ENCODE measurements around the gene VIL1.

- no peak for TF ChIP-seq EP300 (IDR thresholded peaks at IDR 0.05)
- TF ChIP-seq, protein P1, sequence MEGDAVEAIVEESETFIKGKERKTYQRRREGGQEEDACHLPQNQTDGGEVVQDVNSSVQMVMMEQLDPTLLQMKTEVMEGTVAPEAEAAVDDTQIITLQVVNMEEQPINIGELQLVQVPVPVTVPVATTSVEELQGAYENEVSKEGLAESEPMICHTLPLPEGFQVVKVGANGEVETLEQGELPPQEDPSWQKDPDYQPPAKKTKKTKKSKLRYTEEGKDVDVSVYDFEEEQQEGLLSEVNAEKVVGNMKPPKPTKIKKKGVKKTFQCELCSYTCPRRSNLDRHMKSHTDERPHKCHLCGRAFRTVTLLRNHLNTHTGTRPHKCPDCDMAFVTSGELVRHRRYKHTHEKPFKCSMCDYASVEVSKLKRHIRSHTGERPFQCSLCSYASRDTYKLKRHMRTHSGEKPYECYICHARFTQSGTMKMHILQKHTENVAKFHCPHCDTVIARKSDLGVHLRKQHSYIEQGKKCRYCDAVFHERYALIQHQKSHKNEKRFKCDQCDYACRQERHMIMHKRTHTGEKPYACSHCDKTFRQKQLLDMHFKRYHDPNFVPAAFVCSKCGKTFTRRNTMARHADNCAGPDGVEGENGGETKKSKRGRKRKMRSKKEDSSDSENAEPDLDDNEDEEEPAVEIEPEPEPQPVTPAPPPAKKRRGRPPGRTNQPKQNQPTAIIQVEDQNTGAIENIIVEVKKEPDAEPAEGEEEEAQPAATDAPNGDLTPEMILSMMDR (IDR thresholded peaks at IDR 0.05), result no peak
- TF ChIP-seq POLR2A (IDR thresholded peaks at IDR 0.05), result no peak
These were observed 52.1 kb downstream of the VIL1 start for GRCh38 chr2:218471036-218471435.

All from tibial nerve (tissue), 4 donors.